Hepatocyte (in vitro differentiated cells): Measurements from ENCODE around the gene OPCML.

Experiments used
- EZH2 ChIP-seq: fragments of 200-600 bp; sonication (generic); IDR thresholded peaks from 2 replicates; pipeline ENCODE4 v1.6.1; 2016; ENCODE audit warnings: antibody characterized with exemption, mild to moderate bottlenecking, borderline replicate concordance
- TF ChIP-seq, protein P1 (sequence below): fragments of 200-600 bp; sonication (generic); IDR thresholded peaks from 2 replicates; pipeline ENCODE4 v1.5.1; 2016; ENCODE audit warnings: antibody characterized with exemption, mild to moderate bottlenecking; ENCODE audit not compliant: poor library complexity

GRCh38 chr11:133277886-133278285 lies 254.4 kb downstream of the OPCML start:
- TF ChIP-seq, protein P1, sequence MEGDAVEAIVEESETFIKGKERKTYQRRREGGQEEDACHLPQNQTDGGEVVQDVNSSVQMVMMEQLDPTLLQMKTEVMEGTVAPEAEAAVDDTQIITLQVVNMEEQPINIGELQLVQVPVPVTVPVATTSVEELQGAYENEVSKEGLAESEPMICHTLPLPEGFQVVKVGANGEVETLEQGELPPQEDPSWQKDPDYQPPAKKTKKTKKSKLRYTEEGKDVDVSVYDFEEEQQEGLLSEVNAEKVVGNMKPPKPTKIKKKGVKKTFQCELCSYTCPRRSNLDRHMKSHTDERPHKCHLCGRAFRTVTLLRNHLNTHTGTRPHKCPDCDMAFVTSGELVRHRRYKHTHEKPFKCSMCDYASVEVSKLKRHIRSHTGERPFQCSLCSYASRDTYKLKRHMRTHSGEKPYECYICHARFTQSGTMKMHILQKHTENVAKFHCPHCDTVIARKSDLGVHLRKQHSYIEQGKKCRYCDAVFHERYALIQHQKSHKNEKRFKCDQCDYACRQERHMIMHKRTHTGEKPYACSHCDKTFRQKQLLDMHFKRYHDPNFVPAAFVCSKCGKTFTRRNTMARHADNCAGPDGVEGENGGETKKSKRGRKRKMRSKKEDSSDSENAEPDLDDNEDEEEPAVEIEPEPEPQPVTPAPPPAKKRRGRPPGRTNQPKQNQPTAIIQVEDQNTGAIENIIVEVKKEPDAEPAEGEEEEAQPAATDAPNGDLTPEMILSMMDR = no peak
- TF ChIP-seq EZH2 = no peak
